AG10803 (cell line): Measurements from ENCODE around the gene SRD5A1.

Experiments used
- DNase-seq: peaks from one replicate; pipeline ENCODE4 v3.0.0; 2010; ENCODE audit warnings: low read depth
- H3K4me3 ChIP-seq: 2 replicates; pipeline ENCODE4 v1.5.1; 2011; ENCODE audit warnings: mild to moderate bottlenecking, low read length, control low read depth
- CTCF ChIP-seq: conservative IDR thresholded peaks from 2 replicates; pipeline ENCODE4 v1.5.1; 2011; ENCODE audit warnings: mild to moderate bottlenecking, low read length, control low read depth, inconsistent platforms

Gene SRD5A1

GRCh38 chr5:6680922-6681321 lies 47.7 kb downstream of the SRD5A1 start:
- H3K4me3 ChIP-seq: no peak overlapping the region
- no peak for TF ChIP-seq CTCF
- no peak for DNase-seq

GRCh38 chr5:6681682-6682081 lies 48.4 kb downstream of the SRD5A1 start:
- H3K4me3 ChIP-seq: no peak overlapping the region
- no peak for DNase-seq
- TF ChIP-seq CTCF: no peak

GRCh38 chr5:6682239-6682638 lies 49.0 kb downstream of the SRD5A1 start:
- no peak overlapping the region for H3K4me3 ChIP-seq
- TF ChIP-seq CTCF: no peak
- no peak for DNase-seq

GRCh38 chr5:6683241-6683640 lies 50.0 kb downstream of the SRD5A1 start:
- no peak for DNase-seq
- H3K4me3 ChIP-seq: no peak overlapping the region
- no peak for TF ChIP-seq CTCF

GRCh38 chr5:6684075-6684474 lies 50.8 kb downstream of the SRD5A1 start:
- no peak overlapping the region for H3K4me3 ChIP-seq
- DNase-seq: no peak
- no peak for TF ChIP-seq CTCF

- no peak for DNase-seq
- H3K4me3 ChIP-seq: no peak overlapping the region
- TF ChIP-seq CTCF: no peak
These were observed 53.3 kb downstream of the SRD5A1 start for GRCh38 chr5:6686501-6686900.

GRCh38 chr5:6686915-6687409 lies 53.7 kb downstream of the SRD5A1 start:
- peak; percentile 33 for DNase-seq
- no peak for TF ChIP-seq CTCF
- H3K4me3 ChIP-seq: peak overlapping the region; percentile 45
